HepG2 (cell line): ENCODE results near the gene POLG2. TPM values are rescaled to one million over a fixed set of nuclear protein-coding genes. Genes with fewer than 3 reads are reported as not detected.

Experiments used
- ARHGAP35 ChIP-seq: sonication (generic); formaldehyde crosslinking; IDR thresholded peaks from 2 replicates; pipeline ENCODE4 v1.9.0; 2022; ENCODE audit warnings: mild to moderate bottlenecking, inconsistent platforms, moderate library complexity, missing genetic modification reagents, borderline replicate concordance
- CSRNP2 ChIP-seq: sonication (generic); formaldehyde crosslinking; conservative IDR thresholded peaks from 2 replicates; pipeline ENCODE4 v1.8.0; 2022; ENCODE audit warnings: low read depth, missing genetic modification reagents
- ISX ChIP-seq: sonication (generic); formaldehyde crosslinking; conservative IDR thresholded peaks from 2 replicates; pipeline ENCODE4 v1.5.0; 2020; ENCODE audit warnings: missing genetic modification reagents
- LCORL ChIP-seq, 2 experiments: fragments of 450-650 bp in 1 of 2; sonication (generic) in 1 of 2; formaldehyde crosslinking in 1 of 2; IDR thresholded peaks; 2 replicates each; pipeline versions ENCODE4 v1.5.0 to v1.6.1; 2017 to 2020; ENCODE audit warnings: antibody characterized with exemption in 1 of 2, missing genetic modification reagents in 1 of 2
- PRDM15 ChIP-seq: sonication (generic); formaldehyde crosslinking; IDR thresholded peaks from 2 replicates; pipeline ENCODE4 v1.4.0; 2020; ENCODE audit warnings: missing genetic modification reagents
- PRMT3 ChIP-seq: sonication (generic); formaldehyde crosslinking; IDR thresholded peaks from 2 replicates; pipeline ENCODE4 v1.8.1; 2022; ENCODE audit warnings: low read depth, mild to moderate bottlenecking, moderate library complexity, missing genetic modification reagents, borderline replicate concordance
- RAD51 ChIP-seq: fragments of 450-650 bp; IDR thresholded peaks from 2 replicates; pipeline ENCODE4 v1.6.1; 2016; ENCODE audit warnings: borderline replicate concordance
- SALL1 ChIP-seq: sonication (generic); formaldehyde crosslinking; IDR thresholded peaks from 2 replicates; pipeline ENCODE4 v1.8.0; 2022; ENCODE audit warnings: mild to moderate bottlenecking, missing genetic modification reagents
- SP5 ChIP-seq: IDR thresholded peaks from 2 replicates; pipeline ENCODE4 v1.6.1; 2016; ENCODE audit warnings: low read depth, borderline replicate concordance
- TEF ChIP-seq: sonication (generic); formaldehyde crosslinking; IDR thresholded peaks from 2 replicates; pipeline ENCODE4 v1.5.0; 2020; ENCODE audit warnings: missing genetic modification reagents
- TSC22D2 ChIP-seq: sonication (generic); formaldehyde crosslinking; IDR thresholded peaks from 2 replicates; pipeline ENCODE4 v1.5.1; 2020; ENCODE audit warnings: missing genetic modification reagents, mild to moderate bottlenecking, borderline replicate concordance
- ZBTB42 ChIP-seq: sonication (generic); formaldehyde crosslinking; IDR thresholded peaks from 2 replicates; pipeline ENCODE4 v1.5.0; 2020; ENCODE audit warnings: mild to moderate bottlenecking, missing genetic modification reagents
- ZFYVE20 ChIP-seq: sonication (generic); formaldehyde crosslinking; IDR thresholded peaks from 2 replicates; pipeline ENCODE4 v1.8.0; 2023; ENCODE audit warnings: low read depth, mild to moderate bottlenecking, moderate library complexity, missing genetic modification reagents, borderline replicate concordance
- ZNF235 ChIP-seq: sonication (generic); formaldehyde crosslinking; IDR thresholded peaks from 2 replicates; pipeline ENCODE4 v1.8.1; 2023; ENCODE audit warnings: mild to moderate bottlenecking, missing genetic modification reagents, borderline replicate concordance
- ZNF274 ChIP-seq: sonication (generic); formaldehyde crosslinking; IDR thresholded peaks from 2 replicates; pipeline ENCODE4 v1.5.1; 2020; ENCODE audit warnings: mild to moderate bottlenecking, missing genetic modification reagents
- ZNF543 ChIP-seq: sonication (generic); formaldehyde crosslinking; IDR thresholded peaks from 2 replicates; pipeline ENCODE4 v1.4.0; 2020; ENCODE audit warnings: mild to moderate bottlenecking, missing genetic modification reagents
- ZNF646 ChIP-seq: sonication (generic); formaldehyde crosslinking; IDR thresholded peaks from 2 replicates; pipeline ENCODE4 v1.9.0; 2021; ENCODE audit warnings: mild to moderate bottlenecking, missing genetic modification reagents
- polyA plus RNA-seq, 8 experiments: library from polyadenylated mRNA; depleted of rRNA in 3 of 8; stranded (reverse) in 7 of 8; unstranded in 1 of 8; fragments of >200 nt; fragmentation: Illumina TruSeq in 4 of 8; extraction: Trizol in 4 of 8; gene quantifications; 2 replicates each; pipeline versions ENCODE4 v1.2.1 to v1.2.3, GENCODE V29; 2011 to 2016; ENCODE audit warnings: low read depth in 4 of 8, missing spikeins in 1 of 8, mixed read lengths in 1 of 8; ENCODE audit not compliant: insufficient read depth in 1 of 8
- total RNA-seq, 5 experiments: library from RNA; depleted of rRNA; stranded (reverse); fragments of >200 nt; fragmentation: Illumina TruSeq; extraction: Trizol; gene quantifications; 2 replicates each; pipeline ENCODE4 v1.2.3, GENCODE V29; 2016; ENCODE audit warnings: low read depth in 1 of 5

The POLG2 gene
- total and polyA plus RNA-seq, 2 of the 13 experiments (the other 11 are each of a cell fraction or from before 2014, with no cell fraction given), result 21.1 to 25.5 TPM

GRCh38 chr17:64506201-64506575, 9.3 kb upstream of the POLG2 start, which contains the start of gene DDX5 (continued):
- no peak for TF ChIP-seq TSC22D2 (CRISPR knock-in tag)
- no peak for TF ChIP-seq ZBTB42 (CRISPR knock-in tag)
- no peak for TF ChIP-seq PRDM15 (CRISPR knock-in tag)
- no peak for TF ChIP-seq PRMT3 (CRISPR knock-in tag)
- TF ChIP-seq CSRNP2 (CRISPR knock-in tag), result no peak
- no peak for TF ChIP-seq ISX (CRISPR knock-in tag)
- 0 out of 2 replicates have a peak, but pooled peaks have one; percentile 56 for TF ChIP-seq ZFYVE20
- no peak for TF ChIP-seq ZNF274 (CRISPR knock-in tag)
- TF ChIP-seq ZNF543, result no peak
- peak; percentile 93 for TF ChIP-seq SP5 (CRISPR knock-in tag)
- TF ChIP-seq LCORL (IDR thresholded peaks at IDR 0.05), result no peak
- no peak for TF ChIP-seq LCORL (CRISPR knock-in tag; IDR thresholded peaks at IDR 0.05)
- 0 out of 2 replicates have a peak, but pooled peaks have one; percentile 7 for TF ChIP-seq SALL1 (CRISPR knock-in tag)
- no peak for TF ChIP-seq ZNF646 (CRISPR knock-in tag)
- TF ChIP-seq ARHGAP35 (CRISPR knock-in tag), result no peak
- TF ChIP-seq RAD51, result no peak
- no peak; the same call in 1 of the 2 replicates for TF ChIP-seq ZNF235 (CRISPR knock-in tag)
- TF ChIP-seq TEF (CRISPR knock-in tag), result peak; percentile 91
